SK-N-SH (cell line): Measurements from ENCODE around the gene PCED1B. TPM values are rescaled to one million over a fixed set of nuclear protein-coding genes. Genes with fewer than 3 reads are reported as not detected.

Experiments used
- CTCF ChIA-PET: fragments of 300-600, 350-600 bp; formaldehyde crosslinking; extraction: SDS; loops from one replicate; lab custom pipeline; 2021; lab: Yijun Ruan, JAX
- POLR2A ChIA-PET: fragments of 350-600 bp; sonication (Branson Sonifier 250); formaldehyde crosslinking; extraction: SDS; loops from one replicate; lab custom pipeline; 2020; ENCODE audit warnings: antibody characterized with exemption, inconsistent platforms; lab: Yijun Ruan, JAX
- DNase-seq: peaks from one replicate; pipeline ENCODE4 v3.0.0; 2012
- H2AFZ ChIP-seq: fragments of 200-600 bp; sonication (generic); 2 replicates; pipeline ENCODE4 v1.8.1; 2016; ENCODE audit warnings: antibody characterized with exemption, mild to moderate bottlenecking, low read depth
- H3F3A ChIP-seq: fragments of 200-600 bp; sonication (generic); replicated peaks from 2 replicates; pipeline ENCODE3; 2016; ENCODE audit warnings: antibody characterized with exemption, mild to moderate bottlenecking; ENCODE audit not compliant: insufficient read depth
- H3K27ac ChIP-seq, 2 experiments: fragments of 200-500 bp in 1 of 2; fragments of 200-600 bp in 1 of 2; sonication (Bioruptor generic) in 1 of 2; sonication (generic), shearing (Covaris generic) in 1 of 2; 2 replicates each; pipeline versions ENCODE4 v1.5.1 to v1.6.1; 2014 to 2016; ENCODE audit warnings: low read depth in 2 of 2, inconsistent platforms in 1 of 2, low read length in 1 of 2, mild to moderate bottlenecking in 1 of 2, mixed read lengths in 1 of 2
- H3K27me3 ChIP-seq: fragments of 200-600 bp; sonication (generic), shearing (Covaris generic); 2 replicates; pipeline ENCODE4 v1.6.1; 2016; ENCODE audit warnings: mixed run types; ENCODE audit not compliant: insufficient read depth
- H3K36me3 ChIP-seq, 2 experiments: fragments of 200-500 bp in 1 of 2; fragments of 200-600 bp in 1 of 2; sonication (Bioruptor generic) in 1 of 2; sonication (generic) in 1 of 2; replicated peaks in 1 of 2; 2 replicates each; pipeline versions ENCODE3 to v1.5.1; 2014 to 2016; ENCODE audit warnings: low read length in 1 of 2, mild to moderate bottlenecking in 1 of 2; ENCODE audit not compliant: insufficient read depth in 2 of 2, control insufficient read depth in 1 of 2
- H3K4me1 ChIP-seq, 2 experiments: fragments of 200-500 bp in 1 of 2; fragments of 200-600 bp in 1 of 2; sonication (Bioruptor generic) in 1 of 2; sonication (generic), shearing (Covaris generic) in 1 of 2; 2 replicates each; pipeline versions ENCODE4 v1.5.1 to v1.6.1; 2014 to 2016; ENCODE audit warnings: low read depth in 1 of 2, low read length in 1 of 2, mixed run types in 1 of 2; ENCODE audit not compliant: insufficient read depth in 2 of 2, control insufficient read depth in 1 of 2
- H3K4me2 ChIP-seq: fragments of 200-600 bp; sonication (generic), shearing (Covaris generic); 2 replicates; pipeline ENCODE4 v1.6.1; 2017; ENCODE audit warnings: mixed run types
- H3K4me3 ChIP-seq, 2 experiments: fragments of 200-500 bp in 1 of 2; fragments of 200-600 bp in 1 of 2; sonication (Bioruptor generic) in 1 of 2; sonication (generic), shearing (Covaris generic) in 1 of 2; 2 replicates each; pipeline versions ENCODE4 v1.5.1 to v1.8.1; 2014 to 2016; ENCODE audit warnings: low read depth in 2 of 2, inconsistent platforms in 1 of 2, low read length in 1 of 2, mild to moderate bottlenecking in 1 of 2, mixed read lengths in 1 of 2, moderate library complexity in 1 of 2
- H3K79me2 ChIP-seq: fragments of 200-600 bp; sonication (generic); 2 replicates; pipeline ENCODE4 v1.8.1; 2017; ENCODE audit warnings: mild to moderate bottlenecking; ENCODE audit not compliant: insufficient read depth
- H3K9ac ChIP-seq: fragments of 200-600 bp; sonication (generic); 2 replicates; pipeline ENCODE4 v1.6.1; 2017; ENCODE audit warnings: mixed run types
- H3K9me2 ChIP-seq: fragments of 200-600 bp; sonication (generic); 2 replicates; pipeline ENCODE4 v1.6.1; 2017; ENCODE audit warnings: mixed run types
- H3K9me3 ChIP-seq: fragments of 200-600 bp; sonication (generic); 2 replicates; pipeline ENCODE4 v1.6.1; 2017; ENCODE audit warnings: mixed run types, mild to moderate bottlenecking, moderate library complexity
- H4K20me1 ChIP-seq: fragments of 200-600 bp; sonication (generic); 2 replicates; pipeline ENCODE4 v1.6.1; 2017; ENCODE audit warnings: mild to moderate bottlenecking, mixed run types; ENCODE audit not compliant: insufficient read depth
- CHD2 ChIP-seq: fragments of 150-350 bp; IDR thresholded peaks from 2 replicates; pipeline ENCODE4 v1.6.1; 2018; ENCODE audit warnings: low read length; ENCODE audit not compliant: partially characterized antibody
- FOSL2 ChIP-seq: IDR thresholded peaks from 2 replicates; pipeline ENCODE4 v1.4.0; 2012; ENCODE audit warnings: low read depth, mild to moderate bottlenecking, moderate library complexity, borderline replicate concordance
- FOXJ3 ChIP-seq: sonication (generic); formaldehyde crosslinking; IDR thresholded peaks from 2 replicates; pipeline ENCODE4 v1.5.1; 2020; ENCODE audit warnings: mild to moderate bottlenecking, missing genetic modification reagents
- FOXM1 ChIP-seq: IDR thresholded peaks from 2 replicates; pipeline ENCODE4 v1.4.0; 2012; ENCODE audit warnings: low read depth, mild to moderate bottlenecking
- GABPA ChIP-seq: IDR thresholded peaks from 2 replicates; pipeline ENCODE4 v1.4.0; 2012; ENCODE audit warnings: low read depth, mild to moderate bottlenecking
- JUND ChIP-seq: IDR thresholded peaks from 2 replicates; pipeline ENCODE4 v1.4.0; 2012
- MEF2A ChIP-seq: IDR thresholded peaks from 2 replicates; pipeline ENCODE4 v1.4.0; 2012; ENCODE audit warnings: low read depth, borderline replicate concordance
- NFIC ChIP-seq: IDR thresholded peaks from 2 replicates; pipeline ENCODE4 v1.4.0; 2012; ENCODE audit warnings: borderline replicate concordance
- NRF1 ChIP-seq: IDR thresholded peaks from 2 replicates; pipeline ENCODE4 v1.6.1; 2012; ENCODE audit warnings: low read depth, mild to moderate bottlenecking, low read length
- POLR2AphosphoS5 ChIP-seq: IDR thresholded peaks from 2 replicates; pipeline ENCODE4 v1.6.1; 2012; ENCODE audit warnings: low read depth, low read length
- RCOR1 ChIP-seq: fragments of 150-350 bp; IDR thresholded peaks from 2 replicates; pipeline ENCODE4 v1.6.1; 2017; ENCODE audit warnings: antibody characterized with exemption, low read length
- RFX5 ChIP-seq: IDR thresholded peaks from 2 replicates; pipeline ENCODE4 v1.6.1; 2012; ENCODE audit warnings: mild to moderate bottlenecking, improper control_type of control experiment, low read length
- TAF1 ChIP-seq: IDR thresholded peaks from 2 replicates; pipeline ENCODE4 v1.6.1; 2012; ENCODE audit warnings: low read depth, mild to moderate bottlenecking, low read length, moderate library complexity, borderline replicate concordance
- TEAD4 ChIP-seq: IDR thresholded peaks from 2 replicates; pipeline ENCODE4 v1.4.0; 2012; ENCODE audit warnings: mild to moderate bottlenecking, borderline replicate concordance; ENCODE audit not compliant: insufficient read depth
- YY1 ChIP-seq: IDR thresholded peaks from 2 replicates; pipeline ENCODE4 v1.4.0; 2012; ENCODE audit warnings: low read depth, mild to moderate bottlenecking
- WGBS: methylation state at CpG from one replicate; pipeline ENCODE4 v1.1.6; 2017; ENCODE audit warnings: low lambda C conversion rate; 5-methylcytosine and 5-hydroxymethylcytosine counted together
- polyA plus RNA-seq, 3 experiments: library from polyadenylated mRNA; depleted of rRNA; stranded (reverse); fragments of >200 nt; gene quantifications; 2 replicates each; pipeline ENCODE4 v1.2.3, GENCODE V29; 2012
- TF ChIP-seq, protein P1 (sequence below): fragments of 200-600 bp; sonication (generic); IDR thresholded peaks from 2 replicates; pipeline ENCODE4 v1.6.1; 2017; ENCODE audit warnings: antibody characterized with exemption, mild to moderate bottlenecking, moderate library complexity
- TF ChIP-seq, protein P2 (sequence below): IDR thresholded peaks from 2 replicates; pipeline ENCODE4 v1.6.1; 2012; ENCODE audit warnings: mild to moderate bottlenecking, low read depth, low read length, moderate library complexity

The PCED1B gene
- polyA plus RNA-seq, 1 of the 3 experiments (the other 2 are of a cell fraction), result 0.21 TPM

DNA sequence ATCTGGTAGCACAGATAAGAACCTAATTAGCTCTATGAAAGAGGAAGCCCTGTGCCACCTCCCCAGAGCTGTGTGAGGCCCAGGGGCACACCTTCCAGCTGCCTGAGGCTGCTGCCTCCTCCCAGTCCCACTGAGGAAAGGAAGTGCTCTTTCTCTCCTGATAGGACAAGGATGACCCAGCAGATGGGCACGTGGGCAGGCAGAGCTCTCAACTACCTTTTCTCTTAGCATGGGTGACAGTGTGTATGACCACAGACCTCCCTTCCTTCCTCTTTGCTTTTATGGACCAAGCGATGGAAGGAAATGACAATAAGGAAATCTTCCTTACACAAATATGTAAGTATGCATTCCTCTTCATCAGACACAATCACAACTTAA lies 127.9 kb downstream of the PCED1B start:
- TF ChIP-seq FOXM1, result no peak
- no peak for TF ChIP-seq TEAD4
- no peak for TF ChIP-seq MEF2A
- TF ChIP-seq, protein P1, sequence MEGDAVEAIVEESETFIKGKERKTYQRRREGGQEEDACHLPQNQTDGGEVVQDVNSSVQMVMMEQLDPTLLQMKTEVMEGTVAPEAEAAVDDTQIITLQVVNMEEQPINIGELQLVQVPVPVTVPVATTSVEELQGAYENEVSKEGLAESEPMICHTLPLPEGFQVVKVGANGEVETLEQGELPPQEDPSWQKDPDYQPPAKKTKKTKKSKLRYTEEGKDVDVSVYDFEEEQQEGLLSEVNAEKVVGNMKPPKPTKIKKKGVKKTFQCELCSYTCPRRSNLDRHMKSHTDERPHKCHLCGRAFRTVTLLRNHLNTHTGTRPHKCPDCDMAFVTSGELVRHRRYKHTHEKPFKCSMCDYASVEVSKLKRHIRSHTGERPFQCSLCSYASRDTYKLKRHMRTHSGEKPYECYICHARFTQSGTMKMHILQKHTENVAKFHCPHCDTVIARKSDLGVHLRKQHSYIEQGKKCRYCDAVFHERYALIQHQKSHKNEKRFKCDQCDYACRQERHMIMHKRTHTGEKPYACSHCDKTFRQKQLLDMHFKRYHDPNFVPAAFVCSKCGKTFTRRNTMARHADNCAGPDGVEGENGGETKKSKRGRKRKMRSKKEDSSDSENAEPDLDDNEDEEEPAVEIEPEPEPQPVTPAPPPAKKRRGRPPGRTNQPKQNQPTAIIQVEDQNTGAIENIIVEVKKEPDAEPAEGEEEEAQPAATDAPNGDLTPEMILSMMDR, result no peak
- no peak for TF ChIP-seq TAF1
- no peak for TF ChIP-seq YY1
- no peak for TF ChIP-seq FOXJ3 (CRISPR knock-in tag)
- TF ChIP-seq, protein P2, sequence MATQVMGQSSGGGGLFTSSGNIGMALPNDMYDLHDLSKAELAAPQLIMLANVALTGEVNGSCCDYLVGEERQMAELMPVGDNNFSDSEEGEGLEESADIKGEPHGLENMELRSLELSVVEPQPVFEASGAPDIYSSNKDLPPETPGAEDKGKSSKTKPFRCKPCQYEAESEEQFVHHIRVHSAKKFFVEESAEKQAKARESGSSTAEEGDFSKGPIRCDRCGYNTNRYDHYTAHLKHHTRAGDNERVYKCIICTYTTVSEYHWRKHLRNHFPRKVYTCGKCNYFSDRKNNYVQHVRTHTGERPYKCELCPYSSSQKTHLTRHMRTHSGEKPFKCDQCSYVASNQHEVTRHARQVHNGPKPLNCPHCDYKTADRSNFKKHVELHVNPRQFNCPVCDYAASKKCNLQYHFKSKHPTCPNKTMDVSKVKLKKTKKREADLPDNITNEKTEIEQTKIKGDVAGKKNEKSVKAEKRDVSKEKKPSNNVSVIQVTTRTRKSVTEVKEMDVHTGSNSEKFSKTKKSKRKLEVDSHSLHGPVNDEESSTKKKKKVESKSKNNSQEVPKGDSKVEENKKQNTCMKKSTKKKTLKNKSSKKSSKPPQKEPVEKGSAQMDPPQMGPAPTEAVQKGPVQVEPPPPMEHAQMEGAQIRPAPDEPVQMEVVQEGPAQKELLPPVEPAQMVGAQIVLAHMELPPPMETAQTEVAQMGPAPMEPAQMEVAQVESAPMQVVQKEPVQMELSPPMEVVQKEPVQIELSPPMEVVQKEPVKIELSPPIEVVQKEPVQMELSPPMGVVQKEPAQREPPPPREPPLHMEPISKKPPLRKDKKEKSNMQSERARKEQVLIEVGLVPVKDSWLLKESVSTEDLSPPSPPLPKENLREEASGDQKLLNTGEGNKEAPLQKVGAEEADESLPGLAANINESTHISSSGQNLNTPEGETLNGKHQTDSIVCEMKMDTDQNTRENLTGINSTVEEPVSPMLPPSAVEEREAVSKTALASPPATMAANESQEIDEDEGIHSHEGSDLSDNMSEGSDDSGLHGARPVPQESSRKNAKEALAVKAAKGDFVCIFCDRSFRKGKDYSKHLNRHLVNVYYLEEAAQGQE, result no peak
- TF ChIP-seq JUND, result no peak
- no peak for TF ChIP-seq FOSL2
- no peak for TF ChIP-seq CHD2
- no peak for TF ChIP-seq GABPA
- no peak for TF ChIP-seq POLR2AphosphoS5
- no peak for TF ChIP-seq NFIC
- TF ChIP-seq NRF1, result no peak
- no peak for TF ChIP-seq RFX5
- TF ChIP-seq RCOR1, result no peak
- Histone ChIP-seq H3K27ac (no peak overlapping the region), H3K36me3 (no peaks in the 10 kb centered on the region), H3K4me2 (no peak overlapping the region), H3K27me3 (peaks cover 32% of the 10 kb centered on the region; the same call in 1 of the 2 replicates), H3K79me2 (no peaks in the 10 kb centered on the region), H3K9me2 (no peaks in the 10 kb centered on the region), H3K4me1 (no peaks in the 10 kb centered on the region), H4K20me1 (no peaks in the 10 kb centered on the region), H3K4me3 (no peak overlapping the region), H3F3A (no peaks in the 10 kb centered on the region), H3K9ac (no peak overlapping the region), H3K9me3 (no peaks in the 10 kb centered on the region), H2AFZ (no peak overlapping the region)
- no peak for DNase-seq
- POLR2A ChIA-PET, result no interaction called here
- CTCF ChIA-PET, result no interaction called here
- 8% methylated on average over 2 of the region's 2 CpGs for WGBS
